Endothelial cell of umbilical vein (primary cell): ENCODE measurements around the gene PRRX2. TPM values are rescaled to one million over a fixed set of nuclear protein-coding genes. Genes with fewer than 3 reads are reported as not detected.

Source experiments
- BruUV-seq: library from RNA; stranded (reverse); fragments of 400-500 nt; replicated peaks from 2 replicates; lab custom pipeline; 2021; lab: Mats Ljungman, UMichigan
- CTCF ChIA-PET: fragments of 300-600, 350-600 bp; sonication (Branson Sonifier 250); formaldehyde crosslinking; loops from one replicate; lab custom pipeline; 2021; ENCODE audit warnings: antibody characterized with exemption, inconsistent platforms; lab: Charles Lee
- POLR2A ChIA-PET: fragments of 300-600, 350-600 bp; sonication (Branson Sonifier 250); formaldehyde crosslinking; loops from one replicate; lab custom pipeline; 2021; ENCODE audit warnings: antibody characterized with exemption, inconsistent platforms; lab: Charles Lee
- DNase-seq: peaks from one replicate; pipeline ENCODE4 v3.0.0-alpha.2; 2011; ENCODE audit warnings: low read depth, low spot score
- FAIRE-seq: peaks from 2 replicates; lab custom pipeline; 2011; peaks lifted over from hg19 to GRCh38; lab: Jason Lieb, UNC
- H2AFZ ChIP-seq: 2 replicates; pipeline ENCODE4 v1.6.0; 2012; ENCODE audit warnings: low read depth, low read length, control low read depth, inconsistent platforms
- H3K27ac ChIP-seq: 2 replicates; pipeline ENCODE4 v1.5.1; 2011; ENCODE audit warnings: low read depth, mild to moderate bottlenecking, control low read depth, low read length, moderate library complexity; ENCODE audit not compliant: insufficient read depth
- H3K27me3 ChIP-seq, 2 experiments: 2 replicates each; pipeline versions ENCODE4 v1.6.0 to v1.6.1; 2011; ENCODE audit warnings: low read length in 2 of 2, mixed read lengths in 1 of 2; ENCODE audit not compliant: control insufficient read depth in 2 of 2, insufficient read depth in 2 of 2
- H3K36me3 ChIP-seq, 2 experiments: 2 replicates in 1 of 2; 3 replicates in 1 of 2; pipeline ENCODE4 v1.5.1; 2011; ENCODE audit warnings: low read length in 2 of 2, mild to moderate bottlenecking in 1 of 2, moderate library complexity in 1 of 2; ENCODE audit not compliant: control insufficient read depth in 2 of 2, insufficient read depth in 2 of 2; ENCODE audit errors: extremely low read depth in 1 of 2
- H3K4me1 ChIP-seq: 3 replicates; pipeline ENCODE4 v1.5.1; 2011; ENCODE audit warnings: mild to moderate bottlenecking, low read length; ENCODE audit not compliant: control insufficient read depth, insufficient read depth; ENCODE audit errors: extremely low read depth
- H3K4me2 ChIP-seq: 2 replicates; pipeline ENCODE4 v1.6.1; 2011; ENCODE audit warnings: low read length, control low read depth, mixed read lengths; ENCODE audit not compliant: insufficient read depth
- H3K4me3 ChIP-seq, 3 experiments: fragments of 200-600 bp in 1 of 3; sonication (generic), shearing (Covaris generic) in 1 of 3; replicated peaks in 1 of 3; 2 replicates each; pipeline ENCODE4 v1.5.1; 2011 to 2016; ENCODE audit warnings: control low read depth in 3 of 3, low read length in 3 of 3, mild to moderate bottlenecking in 2 of 3, inconsistent platforms in 1 of 3, low read depth in 1 of 3, moderate library complexity in 1 of 3; ENCODE audit not compliant: insufficient read depth in 1 of 3
- H3K79me2 ChIP-seq: 2 replicates; pipeline ENCODE4 v1.6.0; 2012; ENCODE audit warnings: low read length, inconsistent platforms; ENCODE audit not compliant: control insufficient read depth, insufficient read depth
- H3K9ac ChIP-seq: replicated peaks from 2 replicates; pipeline ENCODE3; 2011; ENCODE audit warnings: low read length, control low read depth; ENCODE audit not compliant: insufficient read depth; ENCODE audit errors: extremely low read depth
- H3K9me1 ChIP-seq: replicated peaks from 3 replicates; pipeline ENCODE4 v1.6.0; 2011; ENCODE audit warnings: mild to moderate bottlenecking, low read length; ENCODE audit not compliant: control insufficient read depth, insufficient read depth; ENCODE audit errors: extremely low read depth
- H3K9me3 ChIP-seq: replicated peaks from 2 replicates; pipeline ENCODE4 v1.5.1; 2012; ENCODE audit warnings: low read length, inconsistent platforms; ENCODE audit not compliant: control insufficient read depth, insufficient read depth
- H4K20me1 ChIP-seq: replicated peaks from 2 replicates; pipeline ENCODE3; 2011; ENCODE audit warnings: mild to moderate bottlenecking, low read length; ENCODE audit not compliant: control insufficient read depth, insufficient read depth; ENCODE audit errors: extremely low read depth
- EZH2 ChIP-seq: IDR thresholded peaks from 2 replicates; pipeline ENCODE4 v1.6.1; 2012; ENCODE audit warnings: borderline replicate concordance, low read depth, mild to moderate bottlenecking, moderate library complexity, low read length, inconsistent platforms; ENCODE audit not compliant: severe bottlenecking
- FOS ChIP-seq: IDR thresholded peaks from 2 replicates; pipeline ENCODE4 v1.6.1; 2011; ENCODE audit warnings: mild to moderate bottlenecking, low read length, moderate library complexity, borderline replicate concordance; ENCODE audit not compliant: insufficient read depth
- GATA2 ChIP-seq: IDR thresholded peaks from 2 replicates; pipeline ENCODE4 v1.7.0; 2011; ENCODE audit warnings: low read depth, mild to moderate bottlenecking, moderate library complexity, mixed read lengths, low read length; ENCODE audit not compliant: insufficient read length, insufficient read depth
- JUN ChIP-seq: IDR thresholded peaks from 2 replicates; pipeline ENCODE4 v1.6.1; 2011; ENCODE audit warnings: borderline replicate concordance, low read depth; ENCODE audit not compliant: insufficient read length, insufficient read depth
- MYC ChIP-seq: IDR thresholded peaks from one replicate; pipeline ENCODE4 v1.6.1; 2011; ENCODE audit warnings: mild to moderate bottlenecking, low read depth, low read length
- POLR2A ChIP-seq: IDR thresholded peaks from 2 replicates; pipeline ENCODE4 v1.6.1; 2012; ENCODE audit warnings: low read depth, mild to moderate bottlenecking, control low read depth, low read length
- POLR2AphosphoS5 ChIP-seq: IDR thresholded peaks from 2 replicates; pipeline ENCODE4 v1.6.1; 2012; ENCODE audit warnings: low read depth, mild to moderate bottlenecking, control low read depth, low read length, moderate library complexity; ENCODE audit not compliant: insufficient read depth
- dilution Hi-C: fragments of 300-500 bp; cut with MboI; formaldehyde crosslinking; loops from one replicate; pipeline ENCODE4 v1.15.0; 2019; ENCODE audit warnings: low sequenced_read_pairs; ENCODE audit not compliant: extremely low pct_ligation_motif_present
- intact Hi-C: fragments of 100-400 bp; cut with micrococcal nuclease; formaldehyde crosslinking; loops from one replicate; pipeline ENCODE4 v1.10.0; 2022
- polyA plus RNA-seq, 4 experiments: library from polyadenylated mRNA; depleted of rRNA in 3 of 4; stranded (reverse) in 3 of 4; unstranded in 1 of 4; fragments of >200 nt; gene quantifications; 2 replicates each; pipeline versions ENCODE4 v1.2.1 to v1.2.3, GENCODE V29; 2011 to 2012; ENCODE audit warnings: missing spikeins in 1 of 4
- total RNA-seq: library from RNA; stranded (reverse); gene quantifications from 2 replicates; pipeline ENCODE4 v1.2.3, GENCODE V29; 2021
- TF ChIP-seq, protein P1 (sequence below): IDR thresholded peaks from 2 replicates; pipeline ENCODE4 v1.6.1; 2011; ENCODE audit not compliant: insufficient read depth, insufficient read length
- TF ChIP-seq, protein P2 (sequence below), 2 donors: IDR thresholded peaks; 1 replicate in 1 of 2; 2 replicates in 1 of 2; pipeline ENCODE4 v1.5.1; 2011; ENCODE audit warnings: low read length in 2 of 2, mild to moderate bottlenecking in 2 of 2, moderate library complexity in 2 of 2, control low read depth in 1 of 2, inconsistent platforms in 1 of 2, low read depth in 1 of 2; ENCODE audit not compliant: insufficient read depth in 1 of 2; ENCODE audit errors: extremely low read depth in 1 of 2

Gene PRRX2
- total and polyA plus RNA-seq, 2 donors (not counting 3 experiments of a cell fraction or from before 2014, with no cell fraction given), result 0.19 to 0.77 TPM

DNA sequence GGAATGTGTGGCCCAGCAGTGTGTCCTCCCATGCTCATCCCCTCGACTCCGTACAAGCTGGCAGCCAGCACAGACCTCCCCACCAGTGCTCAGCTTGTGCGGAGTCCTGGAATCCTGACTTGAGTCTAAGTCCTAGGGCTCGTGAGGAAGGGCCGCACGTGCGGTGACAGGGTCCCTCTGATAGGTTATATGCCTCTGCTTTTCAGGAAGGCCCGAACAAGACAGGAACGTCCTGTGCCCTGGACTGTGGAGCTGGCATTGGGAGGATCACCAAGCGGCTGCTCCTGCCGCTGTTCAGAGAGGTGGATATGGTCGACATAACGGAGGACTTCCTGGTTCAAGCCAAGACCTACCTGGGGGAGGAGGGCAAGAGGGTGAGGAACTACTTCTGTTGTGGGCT, 31.6 kb upstream of the PRRX2 start:
- Histone ChIP-seq H3K9me3 (no peaks in the 10 kb centered on the region), H3K4me1 (no peaks in the 10 kb centered on the region), H3K4me2 (no peak overlapping the region), H3K79me2 (peaks cover 51% of the 10 kb centered on the region), H3K27ac (no peak overlapping the region), H4K20me1 (no peaks in the 10 kb centered on the region), H3K36me3 (peaks cover 14 to 42% of the 10 kb centered on the region in 2 experiments), H3K9me1 (no peaks in the 10 kb centered on the region), H3K9ac (no peak overlapping the region), H3K27me3 (no peaks in the 10 kb centered on the region), H2AFZ (no peak overlapping the region), H3K4me3 (no peak overlapping the region)
- BruUV-seq, result no TSS peak
- DNase-seq (no peak), FAIRE-seq (no peak)
- POLR2A ChIA-PET, result no interaction called here
- dilution Hi-C loops, result no loop called here
- CTCF ChIA-PET, result interaction anchor here (0.8 kb wide), 1 partner anchor 10 kb away, joined by 4 read pairs; no protein-coding TSS in a partner anchor
- intact Hi-C loops, result no loop called here
- TF ChIP-seq, protein P1, sequence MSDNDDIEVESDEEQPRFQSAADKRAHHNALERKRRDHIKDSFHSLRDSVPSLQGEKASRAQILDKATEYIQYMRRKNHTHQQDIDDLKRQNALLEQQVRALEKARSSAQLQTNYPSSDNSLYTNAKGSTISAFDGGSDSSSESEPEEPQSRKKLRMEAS, result no peak
- TF ChIP-seq FOS (no peak), GATA2 (no peak), POLR2A (no peak), MYC (no peak), JUN (no peak), EZH2 (no peak), POLR2AphosphoS5 (no peak)
- TF ChIP-seq, protein P2, sequence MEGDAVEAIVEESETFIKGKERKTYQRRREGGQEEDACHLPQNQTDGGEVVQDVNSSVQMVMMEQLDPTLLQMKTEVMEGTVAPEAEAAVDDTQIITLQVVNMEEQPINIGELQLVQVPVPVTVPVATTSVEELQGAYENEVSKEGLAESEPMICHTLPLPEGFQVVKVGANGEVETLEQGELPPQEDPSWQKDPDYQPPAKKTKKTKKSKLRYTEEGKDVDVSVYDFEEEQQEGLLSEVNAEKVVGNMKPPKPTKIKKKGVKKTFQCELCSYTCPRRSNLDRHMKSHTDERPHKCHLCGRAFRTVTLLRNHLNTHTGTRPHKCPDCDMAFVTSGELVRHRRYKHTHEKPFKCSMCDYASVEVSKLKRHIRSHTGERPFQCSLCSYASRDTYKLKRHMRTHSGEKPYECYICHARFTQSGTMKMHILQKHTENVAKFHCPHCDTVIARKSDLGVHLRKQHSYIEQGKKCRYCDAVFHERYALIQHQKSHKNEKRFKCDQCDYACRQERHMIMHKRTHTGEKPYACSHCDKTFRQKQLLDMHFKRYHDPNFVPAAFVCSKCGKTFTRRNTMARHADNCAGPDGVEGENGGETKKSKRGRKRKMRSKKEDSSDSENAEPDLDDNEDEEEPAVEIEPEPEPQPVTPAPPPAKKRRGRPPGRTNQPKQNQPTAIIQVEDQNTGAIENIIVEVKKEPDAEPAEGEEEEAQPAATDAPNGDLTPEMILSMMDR (IDR thresholded peaks at IDR 0.05; ENCODE audit: extremely low read depth in 1 of 2, insufficient read depth in 1 of 2, low read depth in 1 of 2, low read length in 2 of 2), result no peak
